ENCODE measurements around the gene SLC39A13. TPM values are rescaled to one million over a fixed set of nuclear protein-coding genes. Genes with fewer than 3 reads are reported as not detected.

Gene SLC39A13
- total and polyA plus RNA-seq, 8 donors: 29.6 to 66.1 (median 36.6) TPM

- peaks cover 0 to 48% of the 10 kb centered on the region in 2 donors for H3K36me3 ChIP-seq
- DNase-seq (no peak), ATAC-seq (no peak)
- no peak overlapping the region for H3K4me3 ChIP-seq
- H3K4me1 ChIP-seq: peaks cover 0 to 66% of the 10 kb centered on the region in 2 donors
- intact Hi-C loops (cut with DNase I): no loop called here
- peak overlapping the region in 1 of 2 donors; percentile 43 for H3K27ac ChIP-seq
- TF ChIP-seq CTCF (IDR thresholded peaks at IDR 0.05): no peak
- no peaks in the 10 kb centered on the region for H3K27me3 ChIP-seq
- no peaks in the 10 kb centered on the region for H3K9me3 ChIP-seq
Measured at GRCh38 chr11:47360341-47360740, 48.0 kb upstream of the SLC39A13 start.

- no peak for DNase-seq
- Histone ChIP-seq H3K36me3 (peaks cover 0 to 50% of the 10 kb centered on the region in 2 donors), H3K27me3 (no peaks in the 10 kb centered on the region), H3K4me1 (peaks cover 0 to 75% of the 10 kb centered on the region in 2 donors), H3K9me3 (no peaks in the 10 kb centered on the region), H3K4me3 (no peak overlapping the region), H3K27ac (peak overlapping the region in 1 of 2 donors; percentile 38)
- intact Hi-C loops (cut with DNase I): no loop called here
- TF ChIP-seq CTCF (IDR thresholded peaks at IDR 0.05): no peak
- no peak for ATAC-seq
Measured at GRCh38 chr11:47361419-47361818, 47.0 kb upstream of the SLC39A13 start.

- ATAC-seq: no peak
- no peak for TF ChIP-seq CTCF (IDR thresholded peaks at IDR 0.05)
- H3K27me3 ChIP-seq: no peaks in the 10 kb centered on the region
- H3K9me3 ChIP-seq: no peaks in the 10 kb centered on the region
- no peak overlapping the region for H3K27ac ChIP-seq
- H3K4me3 ChIP-seq: no peak overlapping the region
- H3K4me1 ChIP-seq: peaks cover 4 to 84% of the 10 kb centered on the region in 2 donors
- DNase-seq: no peak
- intact Hi-C loops (cut with DNase I): no loop called here
- peaks cover 0 to 62% of the 10 kb centered on the region in 2 donors for H3K36me3 ChIP-seq
Measured at GRCh38 chr11:47366020-47366490, 42.3 kb upstream of the SLC39A13 start.

GRCh38 chr11:47369676-47370075 lies 38.7 kb upstream of the SLC39A13 start:
- intact Hi-C loops (cut with DNase I): loop anchor here in 1 of 2 donors (5.0 to 10.0 kb wide), 2 partner anchors 38 to 85 kb away; partner anchors contain the start of gene SLC39A13
- no peak overlapping the region for H3K27ac ChIP-seq
- ATAC-seq (no peak), DNase-seq (no peak)
- no peak for TF ChIP-seq CTCF (IDR thresholded peaks at IDR 0.05)
- H3K36me3 ChIP-seq: peaks cover 0 to 92% of the 10 kb centered on the region in 2 donors
- H3K4me3 ChIP-seq: no peak overlapping the region
- H3K9me3 ChIP-seq: no peaks in the 10 kb centered on the region
- no peaks in the 10 kb centered on the region for H3K27me3 ChIP-seq
- H3K4me1 ChIP-seq: peaks cover 4 to 78% of the 10 kb centered on the region in 2 donors

- Histone ChIP-seq H3K4me1 (peaks cover 4 to 57% of the 10 kb centered on the region in 2 donors), H3K27ac (no peak overlapping the region), H3K36me3 (peaks cover 0 to 84% of the 10 kb centered on the region in 2 donors), H3K4me3 (no peak overlapping the region), H3K27me3 (no peaks in the 10 kb centered on the region), H3K9me3 (no peaks in the 10 kb centered on the region)
- intact Hi-C loops (cut with DNase I): loop anchor here in 1 of 2 donors (5.0 to 10.0 kb wide), 2 partner anchors 35 to 82 kb away; partner anchors contain the start of gene SLC39A13
- DNase-seq: no peak
- TF ChIP-seq CTCF (IDR thresholded peaks at IDR 0.05): no peak
- no peak for ATAC-seq
Measured at GRCh38 chr11:47372422-47372821, 36.0 kb upstream of the SLC39A13 start.

All from left lung (tissue), 10 donors.